Measurements from ENCODE around the gene TRIM17. TPM values are rescaled to one million over a fixed set of nuclear protein-coding genes. Genes with fewer than 3 reads are reported as not detected.

Gene TRIM17
- total and polyA plus RNA-seq, 2 donors from 2014 or later, result 1.3 to 6.5 TPM

DNA sequence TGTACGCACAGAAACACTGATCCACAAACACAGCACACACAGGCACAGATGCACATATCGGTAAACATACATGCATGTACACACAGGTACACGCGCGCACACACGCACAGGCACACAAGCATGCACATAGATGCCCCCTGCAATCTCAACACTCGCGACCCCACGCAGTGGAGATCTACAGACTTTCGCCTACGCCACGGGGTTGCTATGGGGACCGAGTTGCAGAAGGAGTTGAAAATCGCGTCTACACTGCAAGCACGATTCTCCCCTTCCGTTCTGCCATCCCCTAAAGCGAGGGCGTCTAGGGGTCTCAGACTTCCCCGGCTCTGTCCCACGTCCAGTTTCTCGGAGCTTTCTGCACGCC is 826 bp downstream of the TRIM17 start:
- no peaks in the 10 kb centered on the region for H3K9me3 ChIP-seq (ENCODE audit: control insufficient read depth in 2 of 3, insufficient read depth in 1 of 3, low read length in 3 of 3)
- peak in 1 of 5 donors; percentile 49 for DNase-seq
- peak overlapping the region in 2 of 3 donors; percentile 1 to 19 for H3K9ac ChIP-seq (ENCODE audit: low read length in 3 of 3)
- FAIRE-seq, result no peak
- no peaks in the 10 kb centered on the region for H3K36me3 ChIP-seq (ENCODE audit: control insufficient read depth in 2 of 3, insufficient read depth in 3 of 3, low read length in 3 of 3)
- intact Hi-C loops (cut with DNase I), result no loop called here
- no peaks in the 10 kb centered on the region for H3K27me3 ChIP-seq (ENCODE audit: control insufficient read depth, insufficient read depth, low read length)
- peaks cover 0 to 4% (median 0%) of the 10 kb centered on the region in 3 donors for H3K4me1 ChIP-seq (ENCODE audit: control insufficient read depth in 2 of 3, insufficient read depth in 2 of 3, low read depth in 1 of 3, low read length in 3 of 3)
- H3K4me3 ChIP-seq (ENCODE audit: low read length in 3 of 3), result peak overlapping the region in 2 of 3 donors; percentile 22 to 36
- TF ChIP-seq, protein P1, sequence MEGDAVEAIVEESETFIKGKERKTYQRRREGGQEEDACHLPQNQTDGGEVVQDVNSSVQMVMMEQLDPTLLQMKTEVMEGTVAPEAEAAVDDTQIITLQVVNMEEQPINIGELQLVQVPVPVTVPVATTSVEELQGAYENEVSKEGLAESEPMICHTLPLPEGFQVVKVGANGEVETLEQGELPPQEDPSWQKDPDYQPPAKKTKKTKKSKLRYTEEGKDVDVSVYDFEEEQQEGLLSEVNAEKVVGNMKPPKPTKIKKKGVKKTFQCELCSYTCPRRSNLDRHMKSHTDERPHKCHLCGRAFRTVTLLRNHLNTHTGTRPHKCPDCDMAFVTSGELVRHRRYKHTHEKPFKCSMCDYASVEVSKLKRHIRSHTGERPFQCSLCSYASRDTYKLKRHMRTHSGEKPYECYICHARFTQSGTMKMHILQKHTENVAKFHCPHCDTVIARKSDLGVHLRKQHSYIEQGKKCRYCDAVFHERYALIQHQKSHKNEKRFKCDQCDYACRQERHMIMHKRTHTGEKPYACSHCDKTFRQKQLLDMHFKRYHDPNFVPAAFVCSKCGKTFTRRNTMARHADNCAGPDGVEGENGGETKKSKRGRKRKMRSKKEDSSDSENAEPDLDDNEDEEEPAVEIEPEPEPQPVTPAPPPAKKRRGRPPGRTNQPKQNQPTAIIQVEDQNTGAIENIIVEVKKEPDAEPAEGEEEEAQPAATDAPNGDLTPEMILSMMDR (IDR thresholded peaks at IDR 0.05; ENCODE audit: borderline replicate concordance, extremely low read depth, insufficient read depth), result no peak
- no peak overlapping the region for H3K27ac ChIP-seq (ENCODE audit: low read depth in 2 of 2, low read length in 2 of 2)

DNA sequence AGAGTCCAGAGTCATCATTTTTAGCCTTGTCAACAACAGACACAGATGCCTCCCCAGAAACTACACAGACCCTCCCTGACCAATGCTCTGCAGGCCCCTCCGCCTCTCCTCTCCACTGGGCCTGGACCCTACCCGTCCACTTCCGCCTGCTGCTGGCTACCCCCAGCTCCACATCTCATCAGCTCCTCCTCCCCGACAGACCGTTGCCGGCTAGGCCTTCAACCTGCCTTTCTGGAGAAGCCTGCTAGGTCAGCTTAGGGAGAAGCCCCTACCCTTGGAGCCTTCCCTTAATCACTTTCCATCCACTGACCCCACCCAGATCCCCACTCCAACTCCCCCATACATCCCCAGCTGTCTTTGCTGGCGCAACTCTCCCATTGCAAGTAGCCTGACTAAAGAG is 1.4 kb downstream of the TRIM17 start:
- no peak overlapping the region for H3K4me3 ChIP-seq (ENCODE audit: low read length in 3 of 3)
- TF ChIP-seq, protein P1 (IDR thresholded peaks at IDR 0.05; ENCODE audit: borderline replicate concordance, extremely low read depth, insufficient read depth), result no peak
- intact Hi-C loops (cut with DNase I), result no loop called here
- H3K4me1 ChIP-seq (ENCODE audit: control insufficient read depth in 2 of 3, insufficient read depth in 2 of 3, low read depth in 1 of 3, low read length in 3 of 3), result peaks cover 0 to 4% (median 0%) of the 10 kb centered on the region in 3 donors
- FAIRE-seq (no peak), DNase-seq (no peak)
- no peaks in the 10 kb centered on the region for H3K9me3 ChIP-seq (ENCODE audit: control insufficient read depth in 2 of 3, insufficient read depth in 1 of 3, low read length in 3 of 3)
- H3K27me3 ChIP-seq (ENCODE audit: control insufficient read depth, insufficient read depth, low read length), result no peaks in the 10 kb centered on the region
- no peak overlapping the region for H3K9ac ChIP-seq (ENCODE audit: low read length in 3 of 3)
- H3K27ac ChIP-seq (ENCODE audit: low read depth in 2 of 2, low read length in 2 of 2), result no peak overlapping the region
- no peaks in the 10 kb centered on the region for H3K36me3 ChIP-seq (ENCODE audit: control insufficient read depth in 2 of 3, insufficient read depth in 3 of 3, low read length in 3 of 3)

DNA sequence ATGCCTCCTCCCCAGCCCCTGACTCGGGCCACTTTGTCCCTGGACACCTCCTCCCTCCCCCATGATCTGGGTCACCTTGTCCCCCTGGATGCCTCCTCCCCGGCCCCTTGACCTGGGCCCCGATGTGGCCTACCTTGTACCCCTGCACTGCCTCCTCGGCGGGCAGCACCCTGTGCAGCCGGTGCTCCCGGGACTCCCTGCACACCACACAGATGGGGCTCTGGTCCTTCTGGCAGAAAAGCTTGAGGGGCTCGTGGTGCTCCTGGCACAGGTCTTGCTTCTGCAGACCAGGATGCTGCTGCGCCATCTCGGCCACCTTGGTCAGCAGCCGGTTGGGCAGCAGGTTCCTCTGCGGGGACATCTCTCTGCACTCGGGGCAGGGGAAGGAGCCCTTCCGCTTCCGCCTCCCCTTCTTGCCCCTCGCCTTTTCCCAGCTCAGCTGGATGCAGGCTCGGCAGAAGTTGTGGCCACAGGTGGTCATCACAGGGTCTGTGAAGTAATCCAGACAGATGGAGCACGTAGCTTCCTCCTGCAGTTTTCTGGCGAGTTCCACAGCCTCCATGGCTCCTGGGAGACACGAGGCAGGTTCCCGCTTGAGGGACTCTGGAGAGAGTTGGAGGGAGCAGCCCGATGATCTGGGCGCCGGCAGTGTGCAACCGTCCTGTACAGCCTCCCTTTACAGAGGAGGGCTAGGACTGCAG is 2.0 kb downstream of the TRIM17 start:
- H3K36me3 ChIP-seq (ENCODE audit: control insufficient read depth in 2 of 3, insufficient read depth in 3 of 3, low read length in 3 of 3), result no peaks in the 10 kb centered on the region
- TF ChIP-seq, protein P1 (IDR thresholded peaks at IDR 0.05; ENCODE audit: borderline replicate concordance, extremely low read depth, insufficient read depth), result no peak
- H3K27me3 ChIP-seq (ENCODE audit: control insufficient read depth, insufficient read depth, low read length), result no peaks in the 10 kb centered on the region
- H3K27ac ChIP-seq (ENCODE audit: low read depth in 2 of 2, low read length in 2 of 2), result no peak overlapping the region
- no peak for DNase-seq
- FAIRE-seq, result no peak
- H3K9ac ChIP-seq (ENCODE audit: low read length in 3 of 3), result no peak overlapping the region
- H3K4me3 ChIP-seq (ENCODE audit: low read length in 3 of 3), result no peak overlapping the region
- no peaks in the 10 kb centered on the region for H3K9me3 ChIP-seq (ENCODE audit: control insufficient read depth in 2 of 3, insufficient read depth in 1 of 3, low read length in 3 of 3)
- peaks cover 0 to 4% (median 0%) of the 10 kb centered on the region in 3 donors for H3K4me1 ChIP-seq (ENCODE audit: control insufficient read depth in 2 of 3, insufficient read depth in 2 of 3, low read depth in 1 of 3, low read length in 3 of 3)
- intact Hi-C loops (cut with DNase I), result no loop called here
